ENCODE results near the gene INSR. TPM values are rescaled to one million over a fixed set of nuclear protein-coding genes. Genes with fewer than 3 reads are reported as not detected.

Gene INSR
- total RNA-seq, 1 donor from 2014 or later: 37.3 TPM

DNA sequence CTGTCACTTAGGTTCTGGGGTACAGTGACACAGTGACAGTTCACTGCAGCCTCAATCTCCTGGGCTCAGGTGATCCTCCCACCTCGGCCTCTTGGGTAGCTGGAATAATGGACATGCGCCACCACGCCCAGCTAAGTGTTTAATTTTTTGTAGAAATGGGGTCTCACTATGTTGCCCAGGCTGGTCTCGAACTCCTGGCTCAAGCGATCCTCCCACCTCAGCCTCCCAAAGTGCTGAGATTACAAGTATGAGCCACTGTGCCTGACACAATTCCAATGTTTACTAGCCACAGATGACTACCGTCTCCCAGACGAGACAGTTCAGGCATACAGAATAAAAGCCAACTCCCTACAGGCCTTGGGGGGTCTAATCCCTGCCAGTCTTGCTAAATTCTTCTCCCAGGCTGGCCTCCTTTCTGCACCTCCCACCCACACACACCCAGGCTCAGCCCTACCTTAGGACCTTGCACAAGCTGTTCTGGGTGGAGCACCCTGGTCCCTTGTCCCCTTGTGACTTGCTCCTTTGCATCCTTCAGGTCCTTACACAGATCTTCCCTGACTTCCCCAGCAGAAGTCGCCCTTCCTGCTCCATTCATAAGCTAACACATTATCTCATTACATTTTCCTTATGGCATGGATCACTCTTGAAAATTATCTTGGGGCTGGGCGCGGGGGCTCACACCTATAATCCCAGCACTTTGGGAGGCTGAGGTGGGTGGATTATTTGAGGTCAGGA is 106.4 kb downstream of the INSR start:
- no peak overlapping the region for H3K27ac ChIP-seq

DNA sequence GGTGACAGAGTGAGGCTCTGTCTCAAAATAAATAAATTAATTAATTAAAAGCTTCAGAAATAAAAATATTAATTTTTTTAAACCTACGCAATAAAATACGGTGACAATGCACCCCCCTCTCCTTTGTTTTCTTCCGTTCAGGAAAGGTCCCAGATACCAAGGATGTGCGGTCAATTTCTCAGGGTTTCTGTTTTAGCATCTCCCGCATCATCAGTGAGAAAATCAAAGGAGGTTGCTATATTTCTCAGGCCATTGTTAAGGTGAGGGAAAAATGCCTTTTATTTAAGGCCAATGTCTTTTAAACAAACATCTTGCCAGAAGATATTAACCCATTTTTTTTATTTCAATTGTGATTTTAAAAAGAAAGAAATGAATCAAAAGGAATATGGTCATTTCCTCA is 111.7 kb downstream of the INSR start:
- peak overlapping the region; percentile 75 for H3K27ac ChIP-seq
- peaks cover 30% of the 10 kb centered on the region for H3K4me1 ChIP-seq
- DNase-seq: no peak
- intact Hi-C loops (cut with DNase I): no loop called here
- TF ChIP-seq, protein P1, sequence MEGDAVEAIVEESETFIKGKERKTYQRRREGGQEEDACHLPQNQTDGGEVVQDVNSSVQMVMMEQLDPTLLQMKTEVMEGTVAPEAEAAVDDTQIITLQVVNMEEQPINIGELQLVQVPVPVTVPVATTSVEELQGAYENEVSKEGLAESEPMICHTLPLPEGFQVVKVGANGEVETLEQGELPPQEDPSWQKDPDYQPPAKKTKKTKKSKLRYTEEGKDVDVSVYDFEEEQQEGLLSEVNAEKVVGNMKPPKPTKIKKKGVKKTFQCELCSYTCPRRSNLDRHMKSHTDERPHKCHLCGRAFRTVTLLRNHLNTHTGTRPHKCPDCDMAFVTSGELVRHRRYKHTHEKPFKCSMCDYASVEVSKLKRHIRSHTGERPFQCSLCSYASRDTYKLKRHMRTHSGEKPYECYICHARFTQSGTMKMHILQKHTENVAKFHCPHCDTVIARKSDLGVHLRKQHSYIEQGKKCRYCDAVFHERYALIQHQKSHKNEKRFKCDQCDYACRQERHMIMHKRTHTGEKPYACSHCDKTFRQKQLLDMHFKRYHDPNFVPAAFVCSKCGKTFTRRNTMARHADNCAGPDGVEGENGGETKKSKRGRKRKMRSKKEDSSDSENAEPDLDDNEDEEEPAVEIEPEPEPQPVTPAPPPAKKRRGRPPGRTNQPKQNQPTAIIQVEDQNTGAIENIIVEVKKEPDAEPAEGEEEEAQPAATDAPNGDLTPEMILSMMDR (IDR thresholded peaks at IDR 0.05): no peak
- no peak for ATAC-seq
- no peaks in the 10 kb centered on the region for H3K9me3 ChIP-seq
- peak overlapping the region; percentile 19 for H3K4me3 ChIP-seq
- H3K27me3 ChIP-seq (ENCODE audit: low read depth): no peaks in the 10 kb centered on the region
- H3K36me3 ChIP-seq: no peaks in the 10 kb centered on the region

More for the DNA sequence above, 106.4 kb downstream of the INSR start:
- TF ChIP-seq, protein P1 (IDR thresholded peaks at IDR 0.05): no peak
- H3K4me1 ChIP-seq: peaks cover 28% of the 10 kb centered on the region
- ATAC-seq (no peak), DNase-seq (no peak)
- no peak overlapping the region for H3K4me3 ChIP-seq
- no peaks in the 10 kb centered on the region for H3K36me3 ChIP-seq
- no peaks in the 10 kb centered on the region for H3K27me3 ChIP-seq (ENCODE audit: low read depth)
- H3K9me3 ChIP-seq: no peaks in the 10 kb centered on the region
- intact Hi-C loops (cut with DNase I): no loop called here

DNA sequence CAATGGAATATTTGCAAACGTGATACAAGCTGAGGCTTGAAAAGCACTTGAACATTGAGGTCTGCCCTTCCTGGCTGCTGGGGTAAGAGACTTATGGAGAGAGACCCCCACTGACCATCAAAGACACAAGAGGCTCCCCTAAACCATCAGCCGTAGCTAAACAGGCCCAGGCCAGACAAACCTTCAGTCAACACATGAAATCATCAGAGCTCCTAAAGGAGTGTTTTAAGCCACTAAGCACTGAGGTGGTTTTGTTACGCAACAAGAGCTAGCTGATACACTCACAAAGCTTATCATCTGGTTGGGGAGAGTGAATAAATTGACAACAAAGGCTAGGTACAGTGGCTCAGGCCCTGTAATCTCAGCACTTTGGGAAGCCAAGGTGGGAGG is 114.3 kb downstream of the INSR start:
- TF ChIP-seq, protein P1 (IDR thresholded peaks at IDR 0.05): no peak
- H3K36me3 ChIP-seq: no peaks in the 10 kb centered on the region
- ATAC-seq: no peak
- peaks cover 30% of the 10 kb centered on the region for H3K4me1 ChIP-seq
- H3K27ac ChIP-seq: no peak overlapping the region
- no peaks in the 10 kb centered on the region for H3K9me3 ChIP-seq
- intact Hi-C loops (cut with DNase I): no loop called here
- H3K27me3 ChIP-seq (ENCODE audit: low read depth): no peaks in the 10 kb centered on the region
- no peak for DNase-seq
- H3K4me3 ChIP-seq: no peak overlapping the region

- TF ChIP-seq, protein P1 (IDR thresholded peaks at IDR 0.05): no peak
- no peak for DNase-seq
- no peaks in the 10 kb centered on the region for H3K9me3 ChIP-seq
- H3K27me3 ChIP-seq (ENCODE audit: low read depth): no peaks in the 10 kb centered on the region
- peaks cover 23% of the 10 kb centered on the region for H3K4me1 ChIP-seq
- H3K27ac ChIP-seq: no peak overlapping the region
- ATAC-seq: no peak
- intact Hi-C loops (cut with DNase I): no loop called here
- H3K36me3 ChIP-seq: peaks cover 6% of the 10 kb centered on the region
- H3K4me3 ChIP-seq: no peak overlapping the region
Measured at GRCh38 chr19:7177926-7178325, 116.3 kb downstream of the INSR start.

GRCh38 chr19:7176792-7177191 is 117.4 kb downstream of the INSR start:
- no peak for ATAC-seq
- Histone ChIP-seq H3K27ac (no peak overlapping the region), H3K27me3 (ENCODE audit: low read depth) (no peaks in the 10 kb centered on the region), H3K4me3 (no peak overlapping the region), H3K36me3 (peaks cover 11% of the 10 kb centered on the region), H3K4me1 (peaks cover 11% of the 10 kb centered on the region), H3K9me3 (no peaks in the 10 kb centered on the region)
- no peak for DNase-seq
- intact Hi-C loops (cut with DNase I): no loop called here
- TF ChIP-seq, protein P1 (IDR thresholded peaks at IDR 0.05): no peak
